ENCODE measurements around the gene MSL1. TPM values are rescaled to one million over a fixed set of nuclear protein-coding genes. Genes with fewer than 3 reads are reported as not detected.

Gene MSL1
- total and polyA plus RNA-seq, 12 donors, result 26.3 to 65.0 (median 40.4) TPM

GRCh38 chr17:40150276-40150675 is 28.5 kb downstream of the MSL1 start:
- 72 to 75% methylated on average over 4 of the region's 4 CpGs for WGBS, 2 donors
- Histone ChIP-seq H3K27ac (no peak overlapping the region), H3K36me3 (peaks cover 0 to 100% (median 64%) of the 10 kb centered on the region in 9 donors), H3K9me3 (no peaks in the 10 kb centered on the region), H3K4me3 (no peak overlapping the region), H3K4me1 (peaks cover 0 to 44% (median 10%) of the 10 kb centered on the region in 9 donors), H3K27me3 (no peaks in the 10 kb centered on the region)
- intact Hi-C loops (cut with DNase I), result no loop called here
- TF ChIP-seq CTCF (IDR thresholded peaks at IDR 0.05), result no peak
- ATAC-seq (peak in 1 of 8 donors; percentile 45), DNase-seq (no peak)

- Histone ChIP-seq H3K27me3 (no peaks in the 10 kb centered on the region), H3K9me3 (no peaks in the 10 kb centered on the region), H3K4me1 (peaks cover 0 to 52% (median 13%) of the 10 kb centered on the region in 9 donors), H3K36me3 (peaks cover 0 to 100% (median 54%) of the 10 kb centered on the region in 9 donors), H3K27ac (peak overlapping the region in 1 of 10 donors; percentile 0), H3K4me3 (no peak overlapping the region)
- WGBS, 2 donors, result 64 to 73% methylated on average over 7 of the region's 7 CpGs
- intact Hi-C loops (cut with DNase I), result no loop called here
- DNase-seq, result no peak
- TF ChIP-seq CTCF (IDR thresholded peaks at IDR 0.05), result no peak
- ATAC-seq, result no peak
These were observed 29.7 kb downstream of the MSL1 start for GRCh38 chr17:40151414-40151963.

- no peak for TF ChIP-seq CTCF (IDR thresholded peaks at IDR 0.05)
- H3K9me3 ChIP-seq, result no peaks in the 10 kb centered on the region
- H3K4me3 ChIP-seq, result no peak overlapping the region
- 87 to 91% methylated on average over 14 of the region's 14 CpGs for WGBS, 2 donors
- intact Hi-C loops (cut with DNase I), result no loop called here
- peaks cover 0 to 51% (median 5%) of the 10 kb centered on the region in 9 donors for H3K4me1 ChIP-seq
- peak overlapping the region in 2 of 10 donors; percentile 1 to 28 for H3K27ac ChIP-seq
- no peaks in the 10 kb centered on the region for H3K27me3 ChIP-seq
- peaks cover 0 to 85% (median 49%) of the 10 kb centered on the region in 9 donors for H3K36me3 ChIP-seq
- ATAC-seq (no peak), DNase-seq (no peak)
These were observed 31.9 kb downstream of the MSL1 start for GRCh38 chr17:40153603-40154236.

GRCh38 chr17:40157973-40158372 is 36.2 kb downstream of the MSL1 start:
- Histone ChIP-seq H3K4me1 (peaks cover 0 to 37% (median 5%) of the 10 kb centered on the region in 9 donors), H3K4me3 (no peak overlapping the region), H3K36me3 (peaks cover 0 to 84% (median 38%) of the 10 kb centered on the region in 9 donors), H3K27me3 (no peaks in the 10 kb centered on the region), H3K9me3 (no peaks in the 10 kb centered on the region), H3K27ac (peak overlapping the region in 1 of 10 donors; percentile 46)
- DNase-seq (no peak), ATAC-seq (peak in 1 of 8 donors; percentile 17)
- intact Hi-C loops (cut with DNase I), result no loop called here
- TF ChIP-seq CTCF (IDR thresholded peaks at IDR 0.05), result no peak
- WGBS, 2 donors, result 84 to 88% methylated on average over 2 of the region's 2 CpGs
